A549 (cell line): ENCODE measurements around the gene MRPS15. TPM values are rescaled to one million over a fixed set of nuclear protein-coding genes. Genes with fewer than 3 reads are reported as not detected.

Experiments
- ATAC-seq, 2 experiments: fragments of 200-7000 bp in 1 of 2; fragments of >200 bp in 1 of 2; cut with Nextera tagmentation in 1 of 2; cut with Tn5 transposase in 1 of 2; 3 replicates each; pipeline versions ENCODE4 v1.8.0 to v1.9.1; 2018 to 2020; ENCODE audit warnings: mild to moderate bottlenecking in 1 of 2, moderate library complexity in 1 of 2
- CTCF ChIA-PET: fragments of 300-600 bp; sonication (Branson Sonifier 250); formaldehyde crosslinking; extraction: SDS; loops from one replicate; lab custom pipeline; 2021; ENCODE audit warnings: antibody characterized with exemption, inconsistent platforms; lab: Yijun Ruan, JAX
- POLR2A ChIA-PET: fragments of 350-600 bp; formaldehyde crosslinking; extraction: SDS; loops from one replicate; lab custom pipeline; 2021; ENCODE audit warnings: antibody characterized with exemption, inconsistent platforms; lab: Yijun Ruan, JAX
- DNase-seq, 2 experiments: peaks; one replicate each; pipeline versions ENCODE4 v3.0.0 to v3.0.0-alpha.2; 2011 to 2016; ENCODE audit warnings: low read depth in 1 of 2, low spot score in 1 of 2
- FAIRE-seq: peaks from 2 replicates; lab custom pipeline; 2011; peaks lifted over from hg19 to GRCh38; lab: Jason Lieb, UNC
- H3K27ac ChIP-seq, 2 experiments: fragments of >200 bp; sonication (Bioruptor Twin); formaldehyde crosslinking; 3 replicates each; pipeline ENCODE4 v1.5.1; 2016 to 2017
- H3K4me1 ChIP-seq: fragments of >200 bp; sonication (Bioruptor Twin); formaldehyde crosslinking; 3 replicates; pipeline ENCODE4 v1.6.1; 2016
- H3K4me2 ChIP-seq: fragments of >200 bp; sonication (Bioruptor Twin); formaldehyde crosslinking; 3 replicates; pipeline ENCODE4 v1.6.1; 2016
- H3K4me3 ChIP-seq: fragments of >200 bp; sonication (Bioruptor Twin); formaldehyde crosslinking; 3 replicates; pipeline ENCODE4 v1.5.1; 2016
- H3K9me3 ChIP-seq: fragments of >200 bp; sonication (Bioruptor Twin); formaldehyde crosslinking; 3 replicates; pipeline ENCODE4 v1.6.1; 2016
- CBX8 ChIP-seq: fragments of 200-600 bp; sonication (generic); IDR thresholded peaks from 2 replicates; pipeline ENCODE4 v1.6.1; 2016
- CHD2 ChIP-seq: fragments of 150-350 bp; IDR thresholded peaks from 2 replicates; pipeline ENCODE4 v1.6.1; 2014; ENCODE audit warnings: low read length; ENCODE audit not compliant: partially characterized antibody
- CHD4 ChIP-seq: fragments of 200-600 bp; sonication (generic); IDR thresholded peaks from 2 replicates; pipeline ENCODE4 v1.6.1; 2016; ENCODE audit warnings: antibody characterized with exemption, mild to moderate bottlenecking, borderline replicate concordance
- E2F6 ChIP-seq: IDR thresholded peaks from 2 replicates; pipeline ENCODE4 v1.6.1; 2012; ENCODE audit warnings: low read depth, borderline replicate concordance
- EHF ChIP-seq: fragments of 250-450 bp; sonication (Bioruptor Pico); IDR thresholded peaks from 2 replicates; pipeline ENCODE4 v1.5.0; 2020; ENCODE audit warnings: mild to moderate bottlenecking
- FOXS1 ChIP-seq: fragments of 250-450 bp; sonication (Bioruptor Pico); IDR thresholded peaks from 2 replicates; pipeline ENCODE4 v1.5.0; 2020; ENCODE audit warnings: mild to moderate bottlenecking, moderate library complexity
- GATA3 ChIP-seq: IDR thresholded peaks from 2 replicates; pipeline ENCODE4 v1.6.1; 2012; ENCODE audit warnings: borderline replicate concordance
- HMGXB4 ChIP-seq: fragments of 250-450 bp; sonication (Bioruptor Pico); IDR thresholded peaks from 2 replicates; pipeline ENCODE4 v1.5.0; 2021; ENCODE audit warnings: mild to moderate bottlenecking, moderate library complexity, borderline replicate concordance
- HOXA7 ChIP-seq: fragments of 250-450 bp; sonication (Bioruptor Pico); IDR thresholded peaks from 2 replicates; pipeline ENCODE4 v1.5.0; 2020; ENCODE audit warnings: mild to moderate bottlenecking, moderate library complexity
- HOXB5 ChIP-seq: fragments of 250-450 bp; sonication (Bioruptor Pico); IDR thresholded peaks from 2 replicates; pipeline ENCODE4 v1.5.0; 2020; ENCODE audit warnings: mild to moderate bottlenecking, moderate library complexity
- JUN ChIP-seq, 2 experiments: fragments of >200 bp; sonication (Bioruptor Twin); formaldehyde crosslinking; IDR thresholded peaks; 2 replicates in 1 of 2; 3 replicates in 1 of 2; pipeline ENCODE4 v1.6.1; 2016 to 2017
- JUNB ChIP-seq: fragments of >200 bp; sonication (Bioruptor Twin); formaldehyde crosslinking; IDR thresholded peaks from 2 replicates; pipeline ENCODE4 v1.6.1; 2016
- MAZ ChIP-seq: fragments of 150-350 bp; IDR thresholded peaks from 2 replicates; pipeline ENCODE4 v1.6.1; 2014; ENCODE audit warnings: antibody characterized with exemption, low read depth, low read length, borderline replicate concordance
- RAD21 ChIP-seq, 2 experiments: fragments of >200 bp in 1 of 2; sonication (Bioruptor Twin) in 1 of 2; formaldehyde crosslinking in 1 of 2; IDR thresholded peaks in 1 of 2; conservative IDR thresholded peaks in 1 of 2; 2 replicates in 1 of 2; 3 replicates in 1 of 2; pipeline ENCODE4 v1.6.1; 2012 to 2018; ENCODE audit warnings: inconsistent platforms in 1 of 2
- RCOR1 ChIP-seq: fragments of 150-350 bp; IDR thresholded peaks from 2 replicates; pipeline ENCODE4 v1.6.1; 2014; ENCODE audit warnings: antibody characterized with exemption, low read length, low read depth
- REST ChIP-seq: fragments of 200-600 bp; sonication (generic); IDR thresholded peaks from 2 replicates; pipeline ENCODE4 v1.6.1; 2016; ENCODE audit warnings: antibody characterized with exemption, mild to moderate bottlenecking, moderate library complexity
- RNF2 ChIP-seq: fragments of 200-600 bp; sonication (generic); IDR thresholded peaks from 2 replicates; pipeline ENCODE4 v1.6.1; 2016; ENCODE audit warnings: low read depth, mild to moderate bottlenecking, antibody characterized with exemption, moderate library complexity, borderline replicate concordance
- ZNF302 ChIP-seq: fragments of 250-450 bp; sonication (Bioruptor Pico); IDR thresholded peaks from 2 replicates; pipeline ENCODE4 v1.9.0; 2021; ENCODE audit warnings: inconsistent platforms, mild to moderate bottlenecking, moderate library complexity
- WGBS: methylation state at CpG from one replicate; pipeline ENCODE4 v1.1.6; 2017; ENCODE audit errors: missing lambda C conversion rate; 5-methylcytosine and 5-hydroxymethylcytosine counted together
- polyA plus RNA-seq, 4 experiments: library from polyadenylated mRNA; depleted of rRNA in 3 of 4; stranded (reverse); fragments of >200 nt; fragmentation: RNase III in 1 of 4; extraction: RNeasy Plus Mini Kit Qiagen cat#74134 plus additional on column Dnase treatment in 1 of 4; gene quantifications; 2 replicates in 3 of 4; 3 replicates in 1 of 4; pipeline ENCODE4 v1.2.3, GENCODE V29; 2011 to 2017
- TF ChIP-seq, protein P1 (sequence below): fragments of >200 bp; sonication (Bioruptor Twin); formaldehyde crosslinking; IDR thresholded peaks from 2 replicates; pipeline ENCODE4 v1.6.1; 2016
- TF ChIP-seq, protein P2 (sequence below): fragments of >200 bp; sonication (Bioruptor Twin); formaldehyde crosslinking; IDR thresholded peaks from 3 replicates; pipeline ENCODE4 v1.5.1; 2016
- TF ChIP-seq, protein P3 (sequence below): fragments of 250-450 bp; sonication (Bioruptor Pico); IDR thresholded peaks from 2 replicates; pipeline ENCODE4 v1.5.0; 2020; ENCODE audit warnings: low read depth, mild to moderate bottlenecking, moderate library complexity

The MRPS15 gene
- polyA plus RNA-seq, 2 of the 4 experiments (the other 2 are of a cell fraction): 74.7 to 79.7 TPM

DNA sequence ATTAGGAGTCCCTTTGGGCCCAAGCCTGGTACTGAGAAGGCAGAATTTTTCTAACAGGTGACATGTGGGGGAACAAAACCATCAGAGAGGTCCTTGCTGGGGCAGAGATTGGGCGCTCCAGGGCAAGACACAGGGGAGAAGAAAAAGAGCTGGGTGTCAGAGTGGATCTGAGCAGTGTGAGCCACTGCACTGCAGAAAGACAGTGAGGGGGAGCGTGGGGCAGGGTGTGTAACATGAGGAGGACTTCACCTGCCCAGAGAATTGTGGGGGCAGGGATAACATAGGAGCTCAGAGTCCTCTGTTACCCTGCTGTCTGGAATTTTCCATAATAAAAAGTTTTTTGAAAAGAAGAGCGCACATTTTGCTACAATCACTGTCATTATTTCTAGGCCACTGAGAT, 44.1 kb upstream of the MRPS15 start:
- Histone ChIP-seq H3K4me3 (no peak overlapping the region), H3K9me3 (no peaks in the 10 kb centered on the region)
- 82% methylated on average over 3 of the region's 3 CpGs for WGBS
- ATAC-seq: no peak
- TF ChIP-seq CHD4 (no peak), JUN (IDR thresholded peaks at IDR 0.05) (no peak), EHF (no peak), RCOR1 (no peak), RNF2 (no peak), ZNF302 (CRISPR knock-in tag) (no peak), HOXA7 (CRISPR knock-in tag) (no peak), MAZ (no peak), GATA3 (no peak), RAD21 (conservative IDR thresholded peaks at IDR 0.05 in 1 of 2, IDR thresholded peaks at IDR 0.05 in 1 of 2) (no peak), CBX8 (no peak), REST (no peak), HMGXB4 (CRISPR knock-in tag) (no peak), CHD2 (no peak), JUNB (no peak)
- TF ChIP-seq, protein P1, sequence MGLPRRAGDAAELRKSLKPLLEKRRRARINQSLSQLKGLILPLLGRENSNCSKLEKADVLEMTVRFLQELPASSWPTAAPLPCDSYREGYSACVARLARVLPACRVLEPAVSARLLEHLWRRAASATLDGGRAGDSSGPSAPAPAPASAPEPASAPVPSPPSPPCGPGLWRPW: no peak
- TF ChIP-seq, protein P2, sequence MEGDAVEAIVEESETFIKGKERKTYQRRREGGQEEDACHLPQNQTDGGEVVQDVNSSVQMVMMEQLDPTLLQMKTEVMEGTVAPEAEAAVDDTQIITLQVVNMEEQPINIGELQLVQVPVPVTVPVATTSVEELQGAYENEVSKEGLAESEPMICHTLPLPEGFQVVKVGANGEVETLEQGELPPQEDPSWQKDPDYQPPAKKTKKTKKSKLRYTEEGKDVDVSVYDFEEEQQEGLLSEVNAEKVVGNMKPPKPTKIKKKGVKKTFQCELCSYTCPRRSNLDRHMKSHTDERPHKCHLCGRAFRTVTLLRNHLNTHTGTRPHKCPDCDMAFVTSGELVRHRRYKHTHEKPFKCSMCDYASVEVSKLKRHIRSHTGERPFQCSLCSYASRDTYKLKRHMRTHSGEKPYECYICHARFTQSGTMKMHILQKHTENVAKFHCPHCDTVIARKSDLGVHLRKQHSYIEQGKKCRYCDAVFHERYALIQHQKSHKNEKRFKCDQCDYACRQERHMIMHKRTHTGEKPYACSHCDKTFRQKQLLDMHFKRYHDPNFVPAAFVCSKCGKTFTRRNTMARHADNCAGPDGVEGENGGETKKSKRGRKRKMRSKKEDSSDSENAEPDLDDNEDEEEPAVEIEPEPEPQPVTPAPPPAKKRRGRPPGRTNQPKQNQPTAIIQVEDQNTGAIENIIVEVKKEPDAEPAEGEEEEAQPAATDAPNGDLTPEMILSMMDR: no peak
- TF ChIP-seq, all 56 proteins: peak for 0
- ChIA-PET CTCF (interaction anchor here (3.9 kb wide), 1 partner anchor 8 kb away, joined by 29 read pairs; no protein-coding TSS in a partner anchor), POLR2A (no interaction called here)
- Histone ChIP-seq H3K4me1 (0 out of 3 replicates have a peak, but pooled peaks cover under 1% of the 10 kb centered on the region), H3K27ac (no peak overlapping the region), H3K4me2 (no peak overlapping the region)
- no peak for DNase-seq
- FAIRE-seq: no peak

- WGBS: 46% methylated on average over 5 of the region's 5 CpGs
- FAIRE-seq (no peak), ATAC-seq (no peak), DNase-seq (no peak)
- Histone ChIP-seq H3K27ac (no peak overlapping the region), H3K9me3 (no peaks in the 10 kb centered on the region), H3K4me3 (no peak overlapping the region), H3K4me2 (no peak overlapping the region), H3K4me1 (0 out of 3 replicates have a peak, but pooled peaks cover 2% of the 10 kb centered on the region)
- POLR2A ChIA-PET: no interaction called here
- CTCF ChIA-PET: interaction anchor here (3.9 kb wide), 1 partner anchor 10 kb away, joined by 29 read pairs; no protein-coding TSS in a partner anchor
- TF ChIP-seq REST (no peak), CHD2 (no peak), E2F6 (no peak), GATA3 (no peak), FOXS1 (no peak), HOXB5 (no peak), JUNB (no peak)
- TF ChIP-seq, protein P3, sequence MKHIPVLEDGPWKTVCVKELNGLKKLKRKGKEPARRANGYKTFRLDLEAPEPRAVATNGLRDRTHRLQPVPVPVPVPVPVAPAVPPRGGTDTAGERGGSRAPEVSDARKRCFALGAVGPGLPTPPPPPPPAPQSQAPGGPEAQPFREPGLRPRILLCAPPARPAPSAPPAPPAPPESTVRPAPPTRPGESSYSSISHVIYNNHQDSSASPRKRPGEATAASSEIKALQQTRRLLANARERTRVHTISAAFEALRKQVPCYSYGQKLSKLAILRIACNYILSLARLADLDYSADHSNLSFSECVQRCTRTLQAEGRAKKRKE (CRISPR knock-in tag): no peak
- TF ChIP-seq, protein P1: no peak
Observed at GRCh38 chr1:36506276-36506920, 42.2 kb upstream of the MRPS15 start.
